Measurements from ENCODE around the gene APOBEC3G.

APOBEC3G gene

GRCh38 chr22:39110631-39111561 is 33.8 kb downstream of the APOBEC3G start:
- ChIA-PET POLR2A (no interaction called here), CTCF (interaction anchor here (1.2 to 3.0 kb wide), 3 partner anchors 13 to 241 kb away, joined by 5 to 8 read pairs (median 7); no protein-coding TSS in a partner anchor)
- no peak for TF ChIP-seq CTCF (IDR thresholded peaks at IDR 0.05; ENCODE audit: control extremely low read depth, extremely low read depth, low read depth, missing control alignments)
- peak; percentile 12 for DNase-seq (ENCODE audit: extremely low spot score)

GRCh38 chr22:39114112-39114511 is 37.0 kb downstream of the APOBEC3G start:
- POLR2A ChIA-PET = interaction anchor here (0.7 to 0.8 kb wide), 2 partner anchors 87 to 143 kb away, joined by 3 to 5 read pairs; no protein-coding TSS in a partner anchor
- DNase-seq (ENCODE audit: extremely low spot score) = no peak
- no peak for TF ChIP-seq CTCF (IDR thresholded peaks at IDR 0.05; ENCODE audit: control extremely low read depth, extremely low read depth, low read depth, missing control alignments)
- CTCF ChIA-PET = interaction anchor here (0.8 to 1.4 kb wide), 5 partner anchors 11 to 244 kb away, joined by 3 to 5 read pairs (median 3); partner anchors contain the start of gene CBX6

- no peak for DNase-seq (ENCODE audit: extremely low spot score)
- ChIA-PET POLR2A (interaction anchor here (0.6 kb wide), 1 partner anchor 373 kb away, joined by 3 read pairs; no protein-coding TSS in a partner anchor), CTCF (interaction anchor here (1.2 kb wide), 1 partner anchor 10 kb away, joined by 3 read pairs; no protein-coding TSS in a partner anchor)
- no peak for TF ChIP-seq CTCF (IDR thresholded peaks at IDR 0.05; ENCODE audit: control extremely low read depth, extremely low read depth, low read depth, missing control alignments)
Measured at GRCh38 chr22:39115570-39115969, 38.5 kb downstream of the APOBEC3G start.

GRCh38 chr22:39115977-39116621 is 39.0 kb downstream of the APOBEC3G start:
- TF ChIP-seq CTCF (IDR thresholded peaks at IDR 0.05; ENCODE audit: control extremely low read depth, extremely low read depth, low read depth, missing control alignments) = no peak
- ChIA-PET POLR2A (interaction anchor here (0.6 kb wide), 1 partner anchor 373 kb away, joined by 3 read pairs; no protein-coding TSS in a partner anchor), CTCF (interaction anchor here (1.2 kb wide), 1 partner anchor 10 kb away, joined by 3 read pairs; no protein-coding TSS in a partner anchor)
- DNase-seq (ENCODE audit: extremely low spot score) = no peak

- ChIA-PET POLR2A (no interaction called here), CTCF (interaction anchor here (0.7 to 2.3 kb wide), 10 partner anchors 9 to 384 kb away, joined by 3 to 10 read pairs (median 4); partner anchors contain the start of gene MIEF1)
- peak; percentile 62 for TF ChIP-seq CTCF (IDR thresholded peaks at IDR 0.05; ENCODE audit: control extremely low read depth, extremely low read depth, low read depth, missing control alignments)
- peak; percentile 72 for DNase-seq (ENCODE audit: extremely low spot score)
Measured at GRCh38 chr22:39117585-39118191, 40.6 kb downstream of the APOBEC3G start.

- POLR2A ChIA-PET = no interaction called here
- DNase-seq (ENCODE audit: extremely low spot score) = no peak
- CTCF ChIA-PET = interaction anchor here (0.8 to 1.1 kb wide), 2 partner anchors 28 to 169 kb away, joined by 3 to 4 read pairs; no protein-coding TSS in a partner anchor
- TF ChIP-seq CTCF (IDR thresholded peaks at IDR 0.05; ENCODE audit: control extremely low read depth, extremely low read depth, low read depth, missing control alignments) = no peak
Measured at GRCh38 chr22:39120983-39121382, 43.9 kb downstream of the APOBEC3G start.

Data from GM10248 (cell line).